HEK293T (cell line): ENCODE data around the gene DRD2.
"Not testable (repeated sequence)": the region's sequence is repeated elsewhere in the genome, so short reads cannot be mapped to it uniquely, and the experiment has no call there.

Experiments
- CTCF ChIA-PET: fragments of 350-600 bp; formaldehyde crosslinking; extraction: SDS; loops from one replicate; lab custom pipeline; 2021; ENCODE audit warnings: antibody characterized with exemption, inconsistent platforms; lab: Yijun Ruan, JAX
- POLR2A ChIA-PET: fragments of 350-600 bp; formaldehyde crosslinking; extraction: SDS; loops from one replicate; lab custom pipeline; 2020; ENCODE audit warnings: antibody characterized with exemption, inconsistent platforms; lab: Yijun Ruan, JAX
- DNase-seq: peaks from one replicate; pipeline ENCODE4 v3.0.0; 2012; ENCODE audit warnings: mixed read lengths; ENCODE audit errors: extremely low spot score
- ARNT ChIP-seq: fragments of 450-650 bp; IDR thresholded peaks from 2 replicates; pipeline ENCODE4 v1.6.1; 2017; ENCODE audit warnings: mild to moderate bottlenecking
- BHLHE40 ChIP-seq: fragments of 450-650 bp; IDR thresholded peaks from 2 replicates; pipeline ENCODE4 v1.6.1; 2016; ENCODE audit warnings: mild to moderate bottlenecking, moderate library complexity, borderline replicate concordance
- CTBP1 ChIP-seq: fragments of 450-650 bp; IDR thresholded peaks from 2 replicates; pipeline ENCODE4 v1.6.1; 2016; ENCODE audit warnings: borderline replicate concordance
- ELF4 ChIP-seq: fragments of 450-650 bp; IDR thresholded peaks from 2 replicates; pipeline ENCODE4 v1.6.1; 2017; ENCODE audit warnings: antibody characterized with exemption
- FOXA1 ChIP-seq: fragments of 450-650 bp; IDR thresholded peaks from 2 replicates; pipeline ENCODE4 v1.6.1; 2016; ENCODE audit warnings: mild to moderate bottlenecking
- FOXK2 ChIP-seq: fragments of 450-650 bp; IDR thresholded peaks from 2 replicates; pipeline ENCODE4 v1.6.1; 2016; ENCODE audit warnings: mild to moderate bottlenecking
- FOXM1 ChIP-seq: fragments of 450-650 bp; IDR thresholded peaks from 2 replicates; pipeline ENCODE4 v1.6.1; 2017; ENCODE audit warnings: mild to moderate bottlenecking, borderline replicate concordance
- HDGF ChIP-seq: fragments of 450-650 bp; IDR thresholded peaks from 2 replicates; pipeline ENCODE4 v1.6.1; 2017; ENCODE audit warnings: antibody characterized with exemption, borderline replicate concordance
- L3MBTL2 ChIP-seq: fragments of 450-650 bp; conservative IDR thresholded peaks from 2 replicates; pipeline ENCODE4 v1.6.1; 2016; ENCODE audit warnings: mild to moderate bottlenecking
- LEF1 ChIP-seq: fragments of 450-650 bp; IDR thresholded peaks from 2 replicates; pipeline ENCODE4 v1.6.1; 2017; ENCODE audit warnings: mild to moderate bottlenecking, borderline replicate concordance
- NFRKB ChIP-seq: fragments of 450-650 bp; IDR thresholded peaks from 2 replicates; pipeline ENCODE4 v1.6.1; 2016; ENCODE audit warnings: mild to moderate bottlenecking, moderate library complexity
- SP1 ChIP-seq: fragments of 450-650 bp; IDR thresholded peaks from 2 replicates; pipeline ENCODE4 v1.6.1; 2017
- SUZ12 ChIP-seq: fragments of 450-650 bp; IDR thresholded peaks from 2 replicates; pipeline ENCODE4 v1.6.1; 2016; ENCODE audit warnings: mild to moderate bottlenecking
- TARDBP ChIP-seq: fragments of 450-650 bp; IDR thresholded peaks from 2 replicates; pipeline ENCODE4 v1.6.1; 2016
- ZNF384 ChIP-seq: fragments of 450-650 bp; IDR thresholded peaks from 2 replicates; pipeline ENCODE4 v1.6.1; 2016
- TF ChIP-seq, protein P1 (sequence below): fragments of 450-650 bp; IDR thresholded peaks from 2 replicates; pipeline ENCODE4 v1.6.1; 2016

DRD2 gene

GRCh38 chr11:113475160-113475761 is at the start of gene DRD2:
TSS of gene DRD2 (minus strand) at chr11:113475398. CDS start at chr11:113424651, 50,747 bp downstream.
- TF ChIP-seq BHLHE40 (no peak), LEF1 (no peak), HDGF (no peak), SP1 (no peak), CTBP1 (no peak), NFRKB (no peak), SUZ12 (no peak), FOXM1 (no peak), FOXK2 (no peak), ZNF384 (no peak), L3MBTL2 (no peak)
- TF ChIP-seq, protein P1, sequence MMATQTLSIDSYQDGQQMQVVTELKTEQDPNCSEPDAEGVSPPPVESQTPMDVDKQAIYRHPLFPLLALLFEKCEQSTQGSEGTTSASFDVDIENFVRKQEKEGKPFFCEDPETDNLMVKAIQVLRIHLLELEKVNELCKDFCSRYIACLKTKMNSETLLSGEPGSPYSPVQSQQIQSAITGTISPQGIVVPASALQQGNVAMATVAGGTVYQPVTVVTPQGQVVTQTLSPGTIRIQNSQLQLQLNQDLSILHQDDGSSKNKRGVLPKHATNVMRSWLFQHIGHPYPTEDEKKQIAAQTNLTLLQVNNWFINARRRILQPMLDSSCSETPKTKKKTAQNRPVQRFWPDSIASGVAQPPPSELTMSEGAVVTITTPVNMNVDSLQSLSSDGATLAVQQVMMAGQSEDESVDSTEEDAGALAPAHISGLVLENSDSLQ, result no peak
- DNase-seq, result peak; percentile 40
- POLR2A ChIA-PET, result no interaction called here
- CTCF ChIA-PET, result no interaction called here

DNA sequence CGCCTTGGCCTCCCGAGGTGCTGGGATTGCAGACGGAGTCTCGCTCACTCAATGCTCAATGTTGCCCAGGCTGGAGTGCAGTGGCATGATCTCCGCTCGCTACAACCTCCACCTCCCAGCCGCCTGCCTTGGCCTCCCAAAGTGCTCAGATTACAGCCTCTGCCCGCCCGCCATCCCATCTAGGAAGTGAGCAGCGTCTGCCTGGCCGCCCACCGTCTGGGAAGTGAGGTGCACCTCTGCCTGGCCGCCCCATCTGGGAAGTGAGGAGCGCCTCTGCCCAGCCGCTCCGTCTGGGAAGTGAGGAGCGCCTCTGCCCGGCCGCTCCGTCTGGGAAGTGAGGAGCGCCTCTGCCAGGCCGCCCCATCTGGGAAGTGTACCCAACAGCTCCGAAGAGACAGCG is 48.7 kb upstream of the DRD2 start:
- DNase-seq, CTCF ChIA-PET, POLR2A ChIA-PET: not testable (repeated sequence)

GRCh38 chr11:113521737-113522517 is 46.7 kb upstream of the DRD2 start:
- POLR2A ChIA-PET, result no interaction called here
- CTCF ChIA-PET, result no interaction called here
- no peak for DNase-seq
- TF ChIP-seq ARNT, result no peak
- TF ChIP-seq L3MBTL2, result no peak
- no peak for TF ChIP-seq SP1
- TF ChIP-seq ZNF384, result no peak
- TF ChIP-seq LEF1, result no peak

DNA sequence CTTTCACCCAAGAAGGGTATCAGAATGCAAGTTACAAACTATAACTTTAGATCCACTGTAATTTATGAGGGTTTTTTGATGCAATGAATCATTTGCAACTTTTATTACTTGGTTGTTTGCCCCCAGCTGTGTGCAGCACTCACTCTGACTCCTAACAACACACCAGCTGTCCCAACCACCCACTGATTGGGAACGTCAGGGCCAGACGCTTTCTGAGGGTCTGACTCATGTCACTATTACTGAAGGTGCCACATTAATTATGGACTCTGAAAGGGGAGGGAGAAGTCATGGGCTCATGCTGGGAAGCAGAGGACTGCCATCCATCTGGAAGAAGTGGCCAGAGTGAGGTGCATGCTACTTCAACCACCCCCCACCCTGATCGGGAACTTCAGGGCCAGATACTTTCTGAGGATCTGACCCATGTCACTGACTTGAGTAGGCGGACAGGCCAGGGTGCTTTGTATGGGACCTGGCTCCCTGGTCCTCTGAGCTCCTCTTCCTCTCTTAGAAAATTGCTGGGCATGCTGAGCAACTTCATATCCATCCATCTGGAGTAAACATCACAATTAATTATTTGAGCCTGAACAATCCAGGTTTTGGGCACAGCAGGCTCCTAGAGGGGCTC is 44.9 kb upstream of the DRD2 start:
- DNase-seq, result peak; percentile 22
- ChIA-PET POLR2A (interaction anchor here (1.2 kb wide), 1 partner anchor 10 kb away, joined by 3 read pairs; no protein-coding TSS in a partner anchor), CTCF (interaction anchor here (0.6 to 1.0 kb wide), 2 partner anchors 13 to 1006 kb away, joined by 3 to 5 read pairs; no protein-coding TSS in a partner anchor)
- TF ChIP-seq SP1, result no peak
- TF ChIP-seq SUZ12, result no peak
- no peak for TF ChIP-seq CTBP1
- TF ChIP-seq, protein P1, result peak; percentile 66
- no peak for TF ChIP-seq HDGF
- TF ChIP-seq ZNF384, result no peak
- no peak for TF ChIP-seq NFRKB
- no peak for TF ChIP-seq TARDBP

DNA sequence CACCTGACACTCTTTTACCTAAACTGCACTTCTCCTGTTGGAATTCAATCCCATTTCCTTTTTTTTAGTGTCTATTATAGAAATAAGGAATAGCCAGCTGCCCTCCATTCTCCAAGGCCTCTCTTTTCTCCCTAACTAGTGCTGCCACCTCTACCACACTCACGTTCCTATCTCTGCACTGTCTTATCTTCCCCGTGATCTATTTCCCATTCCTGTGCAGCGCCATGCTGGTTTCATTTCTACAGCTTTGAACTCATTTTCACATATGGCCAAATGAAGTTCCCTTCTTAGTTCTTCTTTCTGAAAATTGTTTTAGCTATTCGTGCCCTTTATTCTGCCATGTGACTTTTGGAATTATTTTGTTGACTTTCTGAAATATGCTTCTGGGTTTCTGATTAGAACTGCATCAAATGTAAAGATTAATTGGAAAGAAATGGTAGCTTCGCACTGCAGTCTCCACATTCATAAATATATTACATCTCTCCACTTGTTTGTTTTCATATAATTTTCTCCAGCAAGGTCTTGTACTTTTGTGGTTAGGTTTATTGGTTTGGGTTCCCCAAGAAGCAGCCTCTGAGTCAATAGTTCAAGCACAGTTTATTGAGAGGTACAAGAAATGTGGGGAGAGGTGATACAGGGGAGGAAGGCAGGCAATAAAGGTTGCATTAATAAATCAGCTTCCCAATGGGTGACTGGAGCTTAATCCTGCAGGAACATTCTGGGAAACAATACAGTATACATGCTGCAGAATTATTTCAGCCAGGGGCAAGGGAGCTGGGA is 43.7 kb upstream of the DRD2 start:
- ChIA-PET POLR2A (no interaction called here), CTCF (interaction anchor here (1.0 kb wide), 1 partner anchor 12 kb away, joined by 5 read pairs; no protein-coding TSS in a partner anchor)
- no peak for TF ChIP-seq FOXK2
- TF ChIP-seq HDGF, result no peak
- no peak for TF ChIP-seq TARDBP
- TF ChIP-seq CTBP1, result no peak
- TF ChIP-seq FOXM1, result no peak
- no peak for TF ChIP-seq FOXA1
- no peak for TF ChIP-seq SP1
- DNase-seq, result no peak

DNA sequence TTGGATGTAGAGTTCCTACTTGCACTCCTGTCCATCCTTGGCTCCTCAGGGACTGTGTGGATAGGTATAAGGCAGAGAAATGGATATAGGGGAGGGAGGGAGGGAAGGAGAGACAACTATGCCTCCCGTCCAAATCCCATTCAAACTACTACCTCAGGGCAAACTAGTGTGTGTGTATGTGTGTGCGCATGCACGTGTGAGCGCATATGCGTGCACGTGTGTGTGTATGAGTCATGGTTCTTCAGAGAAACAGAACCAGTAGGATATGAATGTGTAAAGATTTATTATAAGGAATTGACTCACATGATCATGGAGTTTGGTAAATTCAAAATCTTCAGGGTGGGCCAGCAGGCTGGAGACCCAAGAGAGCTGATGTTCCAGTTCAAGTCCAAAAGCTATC is 42.2 kb upstream of the DRD2 start:
- TF ChIP-seq HDGF, result no peak
- no peak for TF ChIP-seq SUZ12
- TF ChIP-seq FOXA1, result no peak
- no peak for TF ChIP-seq FOXM1
- no peak for TF ChIP-seq TARDBP
- TF ChIP-seq ELF4, result no peak
- TF ChIP-seq ARNT, result no peak
- no peak for TF ChIP-seq LEF1
- no peak for TF ChIP-seq FOXK2
- no peak for TF ChIP-seq NFRKB
- TF ChIP-seq, protein P1, result no peak
- TF ChIP-seq BHLHE40, result no peak
- no peak for TF ChIP-seq ZNF384
- TF ChIP-seq L3MBTL2, result no peak
- no peak for TF ChIP-seq CTBP1
- no peak for TF ChIP-seq SP1
- CTCF ChIA-PET, result interaction anchor here (0.6 kb wide), 1 partner anchor 209 kb away, joined by 3 read pairs; no protein-coding TSS in a partner anchor
- POLR2A ChIA-PET, result no interaction called here
- no peak for DNase-seq
